ENCODE results near the gene TMEM132E.
A peak's percentile ranks its signal among the peaks of the same experiment; 100 is the strongest.
"Not testable (repeated sequence)": the region's sequence is repeated elsewhere in the genome, so short reads cannot be mapped to it uniquely, and the experiment has no call there.

The TMEM132E gene, protein sequence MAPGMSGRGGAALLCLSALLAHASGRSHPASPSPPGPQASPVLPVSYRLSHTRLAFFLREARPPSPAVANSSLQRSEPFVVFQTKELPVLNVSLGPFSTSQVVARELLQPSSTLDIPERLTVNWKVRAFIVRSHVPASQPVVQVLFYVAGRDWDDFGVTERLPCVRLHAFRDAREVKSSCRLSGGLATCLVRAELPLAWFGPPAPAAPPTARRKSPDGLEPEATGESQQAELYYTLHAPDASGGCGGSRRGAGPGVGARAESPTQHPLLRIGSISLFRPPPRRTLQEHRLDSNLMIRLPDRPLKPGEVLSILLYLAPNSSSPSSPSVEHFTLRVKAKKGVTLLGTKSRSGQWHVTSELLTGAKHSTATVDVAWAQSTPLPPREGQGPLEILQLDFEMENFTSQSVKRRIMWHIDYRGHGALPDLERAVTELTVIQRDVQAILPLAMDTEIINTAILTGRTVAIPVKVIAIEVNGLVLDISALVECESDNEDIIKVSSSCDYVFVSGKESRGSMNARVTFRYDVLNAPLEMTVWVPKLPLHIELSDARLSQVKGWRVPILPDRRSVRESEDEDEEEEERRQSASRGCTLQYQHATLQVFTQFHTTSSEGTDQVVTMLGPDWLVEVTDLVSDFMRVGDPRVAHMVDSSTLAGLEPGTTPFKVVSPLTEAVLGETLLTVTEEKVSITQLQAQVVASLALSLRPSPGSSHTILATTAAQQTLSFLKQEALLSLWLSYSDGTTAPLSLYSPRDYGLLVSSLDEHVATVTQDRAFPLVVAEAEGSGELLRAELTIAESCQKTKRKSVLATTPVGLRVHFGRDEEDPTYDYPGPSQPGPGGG (N-terminal part only)

GRCh38 chr17:34579017-34579946 is at the start of gene TMEM132E:
TMEM132E (plus strand) TSS chr17:34579582; CDS start chr17:34581077, 1,495 bp downstream.
- peak; percentile 76 for DNase-seq (ENCODE audit: low spot score)

DNA sequence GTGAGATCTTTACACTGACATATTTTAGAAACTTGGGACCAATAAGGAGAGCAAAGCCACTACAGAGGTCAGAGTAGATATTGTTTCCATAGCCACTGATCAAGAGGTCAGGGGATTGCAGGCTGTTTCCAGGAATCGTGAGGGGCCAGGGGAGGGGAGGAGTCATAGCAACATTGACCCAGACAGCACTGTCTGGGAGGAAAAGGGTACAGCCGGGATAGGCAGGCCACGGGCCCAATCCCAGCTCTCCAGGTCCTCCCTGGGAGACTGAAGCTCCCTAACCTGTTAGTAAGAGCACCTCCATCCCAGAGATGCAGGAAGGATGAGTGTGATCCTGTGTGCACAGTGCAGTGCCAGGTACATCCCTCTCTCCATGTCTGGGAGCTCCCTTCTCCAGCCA is 48.5 kb upstream of the TMEM132E start:
- no peak for DNase-seq (ENCODE audit: low spot score)

GRCh38 chr17:34532281-34533065 is 46.9 kb upstream of the TMEM132E start:
- no peak for DNase-seq (ENCODE audit: low spot score)

GRCh38 chr17:34533806-34534527 is 45.4 kb upstream of the TMEM132E start:
- no peak for DNase-seq (ENCODE audit: low spot score)

DNA sequence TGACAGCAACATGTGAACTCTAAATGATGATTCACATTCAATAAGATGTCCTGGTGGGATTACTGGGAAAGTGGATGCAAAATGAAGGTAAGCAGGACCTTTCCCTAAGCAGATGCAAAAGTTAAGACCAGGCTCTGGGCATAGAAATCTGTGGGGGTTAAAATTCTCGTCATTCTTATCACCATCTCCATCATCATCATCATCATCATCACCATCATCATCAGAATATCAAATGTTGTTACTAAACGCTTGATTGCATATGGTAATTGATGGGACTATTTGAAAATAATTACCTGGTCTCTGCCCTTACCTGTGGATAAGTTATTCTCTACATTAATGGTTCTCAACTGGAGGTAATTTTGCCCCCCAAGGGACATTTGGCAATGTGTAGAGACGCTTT is 41.9 kb upstream of the TMEM132E start:
- no peak for DNase-seq (ENCODE audit: low spot score)

DNA sequence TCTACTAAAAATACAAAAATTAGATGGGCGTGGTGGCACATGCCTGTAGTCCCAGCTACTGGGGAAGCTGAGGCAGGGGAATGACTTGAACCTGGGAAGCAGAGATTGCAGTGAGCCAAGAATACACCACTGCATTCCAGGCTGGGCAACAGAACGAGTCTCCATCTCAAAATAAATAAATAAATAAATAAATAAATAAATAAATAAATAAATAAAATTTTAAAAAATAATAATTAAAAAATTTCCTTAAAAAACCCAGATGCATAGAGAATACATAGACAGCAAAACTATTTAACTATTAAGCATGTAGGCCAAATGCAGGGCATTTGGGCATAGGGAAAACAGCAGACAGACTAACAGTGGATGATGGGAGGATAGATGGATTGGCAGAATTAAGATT is 40.8 kb upstream of the TMEM132E start:
- DNase-seq (ENCODE audit: low spot score), result not testable (repeated sequence)

DNA sequence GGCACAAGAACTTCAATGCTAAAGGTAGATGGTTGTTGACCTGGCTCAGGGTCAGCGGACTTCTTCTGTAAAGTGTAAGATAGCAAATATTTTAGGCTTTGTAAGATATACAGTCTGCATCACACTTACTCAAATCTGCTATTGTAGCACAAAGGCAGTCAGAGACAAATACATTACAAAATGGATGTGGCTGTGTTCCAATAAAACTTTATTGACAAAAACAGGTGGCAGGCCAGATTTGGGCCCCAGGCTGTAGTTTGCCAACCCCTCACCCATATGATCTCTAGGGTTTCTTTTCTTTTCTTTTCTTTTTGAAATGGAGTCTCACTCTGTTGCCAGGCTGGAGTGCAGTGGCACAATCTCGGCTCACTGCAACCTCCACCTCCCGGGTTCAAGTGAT is 39.5 kb upstream of the TMEM132E start:
- no peak for DNase-seq (ENCODE audit: low spot score)

GRCh38 chr17:34542700-34543336 is 36.6 kb upstream of the TMEM132E start:
- no peak for DNase-seq (ENCODE audit: low spot score)

- no peak for DNase-seq (ENCODE audit: low spot score)
These were observed 31.8 kb upstream of the TMEM132E start for GRCh38 chr17:34547453-34548063.

DNA sequence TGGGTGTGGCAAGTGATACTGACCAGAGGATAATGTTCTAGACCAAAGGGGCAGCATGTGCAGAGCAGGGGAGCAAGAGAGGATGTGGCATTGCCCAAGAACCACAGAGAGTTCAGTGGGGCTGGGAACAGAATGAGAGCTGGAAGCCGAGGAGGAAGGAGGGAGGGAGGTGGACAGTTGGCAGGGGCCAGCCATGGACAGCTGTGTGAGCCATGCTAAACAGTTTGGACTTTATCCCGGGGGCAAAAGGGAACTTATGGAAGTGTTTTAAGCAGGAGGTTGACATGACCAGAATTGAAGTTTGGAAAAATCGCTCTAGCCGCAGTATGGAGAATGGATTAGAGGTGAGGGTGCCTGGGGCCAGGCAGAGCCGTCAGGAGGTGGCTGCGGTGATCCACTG is 29.4 kb upstream of the TMEM132E start:
- no peak for DNase-seq (ENCODE audit: low spot score)

GRCh38 chr17:34553907-34554306 is 25.5 kb upstream of the TMEM132E start:
- DNase-seq (ENCODE audit: low spot score), result no peak

DNA sequence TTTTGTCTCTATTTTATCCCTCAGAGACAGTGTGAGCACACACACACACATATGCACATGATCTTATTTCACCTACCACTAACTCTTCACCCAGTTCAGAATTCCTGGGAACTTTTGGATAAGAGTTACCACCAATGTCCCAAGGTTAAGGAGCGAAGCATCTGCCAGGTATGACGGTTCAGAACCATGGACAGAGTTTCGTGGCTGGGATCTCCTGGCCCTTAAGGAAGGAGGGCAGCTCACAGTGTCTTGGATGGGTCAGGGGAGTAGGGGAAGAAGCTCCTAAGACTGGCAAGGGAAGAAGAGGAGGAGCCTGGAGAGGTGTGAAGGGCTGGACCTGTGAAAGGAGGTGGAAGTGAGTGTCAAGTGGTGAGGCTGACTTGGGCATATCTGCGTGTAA is 23.0 kb upstream of the TMEM132E start:
- no peak for DNase-seq (ENCODE audit: low spot score)

DNA sequence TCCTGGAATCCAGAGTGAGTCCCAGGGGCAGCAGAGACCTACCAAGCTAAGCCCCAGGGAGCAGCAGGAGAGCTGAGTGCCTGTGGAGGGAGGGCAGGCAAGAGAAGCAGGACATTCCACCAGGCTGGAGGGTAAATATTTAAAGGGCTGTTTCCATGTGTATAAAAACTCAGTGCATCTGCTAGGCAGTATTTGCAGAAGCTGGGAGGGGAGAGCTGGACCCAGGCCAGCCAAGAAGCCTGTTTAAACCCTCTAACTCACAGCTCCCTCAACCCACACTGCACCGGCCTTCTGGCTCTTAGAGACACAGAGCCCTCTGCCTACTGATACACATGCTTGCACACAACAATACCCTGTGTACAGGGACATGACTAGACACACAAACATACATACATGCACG is 22.5 kb upstream of the TMEM132E start:
- no peak for DNase-seq (ENCODE audit: low spot score)

DNA sequence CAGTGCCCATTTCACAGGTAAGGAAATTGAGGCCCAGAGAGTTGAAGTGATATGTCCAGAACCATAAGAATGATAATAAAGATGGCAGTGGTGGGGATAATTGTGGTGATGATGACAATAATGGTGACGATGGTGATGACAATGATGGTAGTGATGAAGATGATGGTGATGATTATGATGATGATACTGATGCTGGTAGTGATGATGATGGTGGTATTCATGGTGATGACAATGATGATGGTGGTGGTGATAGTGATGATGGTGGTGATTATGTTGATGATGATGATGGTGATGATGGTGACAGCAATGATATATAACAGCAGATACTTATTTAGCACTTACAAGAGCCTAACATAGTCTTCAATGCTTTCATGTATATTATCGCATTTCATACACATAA is 18.1 kb upstream of the TMEM132E start:
- no peak for DNase-seq (ENCODE audit: low spot score)

DNA sequence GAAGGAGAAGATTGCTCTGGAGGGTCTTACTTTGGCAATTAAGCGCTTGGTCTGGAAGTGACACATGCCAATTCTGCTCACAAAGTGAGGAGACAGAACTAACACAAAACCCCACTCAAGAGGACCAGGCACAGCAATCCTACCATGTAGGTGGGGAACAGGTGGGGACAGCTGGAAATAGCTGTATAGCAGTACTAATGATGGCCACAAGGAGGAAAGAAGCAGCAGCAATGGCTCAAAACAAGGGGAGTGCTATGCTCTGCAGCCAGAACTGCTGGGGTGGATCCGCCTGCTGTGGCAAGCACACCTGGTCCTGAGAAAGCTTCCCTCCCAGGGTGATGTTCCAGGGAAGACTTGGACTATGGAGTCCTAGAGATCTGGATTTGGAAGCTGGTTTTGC is 17.0 kb upstream of the TMEM132E start:
- DNase-seq (ENCODE audit: low spot score), result no peak

- DNase-seq (ENCODE audit: low spot score), result no peak
These were observed 13.7 kb upstream of the TMEM132E start for GRCh38 chr17:34565713-34566112.

DNA sequence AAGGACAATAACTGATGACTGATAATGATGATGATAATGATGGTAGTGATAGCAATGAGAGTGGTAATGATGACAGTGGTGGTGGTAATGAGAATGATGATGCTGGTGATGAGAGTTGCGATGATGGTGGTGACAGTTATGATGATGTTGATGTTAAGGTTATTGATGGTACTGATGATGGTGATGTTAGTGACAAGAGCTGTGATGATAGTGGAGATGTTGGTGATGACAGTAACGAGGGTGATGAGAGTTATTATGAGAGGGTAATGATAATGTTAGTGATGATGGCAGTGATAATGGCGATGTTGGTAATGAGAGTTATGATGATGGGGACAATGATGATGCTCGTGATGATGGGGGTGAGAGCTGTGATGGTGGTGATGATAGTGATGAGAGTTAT is 13.2 kb upstream of the TMEM132E start:
- no peak for DNase-seq (ENCODE audit: low spot score)

DNA sequence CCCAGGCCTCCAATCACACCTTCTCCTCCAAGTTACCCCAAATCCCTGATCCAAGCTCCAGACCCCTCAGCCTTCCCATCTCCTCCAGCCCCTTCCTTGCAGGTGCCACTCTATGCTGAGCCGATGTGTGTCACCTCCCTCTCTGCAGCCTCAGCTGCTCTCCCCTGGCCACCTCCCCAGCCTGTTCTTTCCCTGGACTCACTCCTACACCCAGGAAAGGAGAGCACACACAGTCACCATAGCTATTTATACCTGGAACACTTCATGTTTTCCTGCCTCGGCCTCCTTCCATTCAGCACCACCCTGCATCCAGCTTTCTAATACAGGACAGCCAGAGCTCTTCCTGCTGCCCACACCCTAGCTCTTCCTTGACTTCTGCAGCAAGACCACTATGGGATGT is 12.5 kb upstream of the TMEM132E start:
- no peak for DNase-seq (ENCODE audit: low spot score)

- DNase-seq (ENCODE audit: low spot score), result no peak
These were observed 11.5 kb upstream of the TMEM132E start for GRCh38 chr17:34567691-34568465.
